SK-N-SH (cell line): ENCODE data around the gene PKP4.

Source experiments
- EP300 ChIP-seq, 2 experiments: IDR thresholded peaks; 2 replicates each; pipeline versions ENCODE4 v1.4.0 to v1.6.1; 2012; ENCODE audit warnings: borderline replicate concordance in 1 of 2, low read depth in 1 of 2, low read length in 1 of 2
- EZH2phosphoT487 ChIP-seq: fragments of 200-600 bp; sonication (generic); IDR thresholded peaks from 2 replicates; pipeline ENCODE4 v1.6.1; 2017; ENCODE audit warnings: low read depth, mixed run types, mild to moderate bottlenecking, antibody characterized with exemption, moderate library complexity, borderline replicate concordance
- NFIC ChIP-seq: IDR thresholded peaks from 2 replicates; pipeline ENCODE4 v1.4.0; 2012; ENCODE audit warnings: borderline replicate concordance
- RAD21 ChIP-seq: IDR thresholded peaks from 2 replicates; pipeline ENCODE4 v1.6.1; 2012; ENCODE audit warnings: mild to moderate bottlenecking, low read length
- RXRA ChIP-seq: IDR thresholded peaks from 2 replicates; pipeline ENCODE4 v1.4.0; 2012; ENCODE audit warnings: low read depth, mild to moderate bottlenecking, borderline replicate concordance
- SMC3 ChIP-seq: IDR thresholded peaks from 2 replicates; pipeline ENCODE4 v1.6.1; 2012; ENCODE audit warnings: low read depth, low read length, improper control_type of control experiment
- TCF12 ChIP-seq: IDR thresholded peaks from 2 replicates; pipeline ENCODE4 v1.4.0; 2012
- TF ChIP-seq, protein P1 (sequence below): fragments of 150-350 bp; IDR thresholded peaks from 2 replicates; pipeline ENCODE4 v1.6.1; 2017; ENCODE audit warnings: antibody characterized with exemption, low read length, low read depth, borderline replicate concordance
- TF ChIP-seq, protein P2 (sequence below): fragments of 200-600 bp; sonication (generic); IDR thresholded peaks from 2 replicates; pipeline ENCODE4 v1.6.1; 2017; ENCODE audit warnings: antibody characterized with exemption, mild to moderate bottlenecking, moderate library complexity
- TF ChIP-seq, protein P3 (sequence below): IDR thresholded peaks from 2 replicates; pipeline ENCODE4 v1.6.1; 2012; ENCODE audit warnings: mild to moderate bottlenecking, low read depth, low read length, moderate library complexity

DNA sequence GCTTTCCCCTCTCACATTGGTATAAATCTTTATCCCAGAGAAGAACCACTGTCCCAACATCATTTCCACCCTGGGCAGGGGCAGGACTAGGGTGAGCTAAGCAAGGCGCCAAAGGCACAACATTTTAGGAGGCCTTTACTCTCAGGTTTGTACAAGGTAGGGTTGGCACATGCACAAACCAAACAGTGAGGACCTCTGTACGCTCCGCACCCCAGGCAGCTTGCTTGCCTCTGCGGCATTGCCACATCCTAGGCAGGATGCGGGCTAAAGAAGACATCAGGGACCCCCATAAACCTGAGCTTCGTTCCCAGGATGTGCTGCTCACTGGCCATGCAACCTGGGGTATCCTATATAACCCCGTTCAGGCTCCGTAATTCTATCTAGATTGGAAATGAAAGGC lies 210.2 kb downstream of the PKP4 start:
- TF ChIP-seq, protein P1, sequence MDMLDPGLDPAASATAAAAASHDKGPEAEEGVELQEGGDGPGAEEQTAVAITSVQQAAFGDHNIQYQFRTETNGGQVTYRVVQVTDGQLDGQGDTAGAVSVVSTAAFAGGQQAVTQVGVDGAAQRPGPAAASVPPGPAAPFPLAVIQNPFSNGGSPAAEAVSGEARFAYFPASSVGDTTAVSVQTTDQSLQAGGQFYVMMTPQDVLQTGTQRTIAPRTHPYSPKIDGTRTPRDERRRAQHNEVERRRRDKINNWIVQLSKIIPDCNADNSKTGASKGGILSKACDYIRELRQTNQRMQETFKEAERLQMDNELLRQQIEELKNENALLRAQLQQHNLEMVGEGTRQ, result no peak
- TF ChIP-seq, protein P2, sequence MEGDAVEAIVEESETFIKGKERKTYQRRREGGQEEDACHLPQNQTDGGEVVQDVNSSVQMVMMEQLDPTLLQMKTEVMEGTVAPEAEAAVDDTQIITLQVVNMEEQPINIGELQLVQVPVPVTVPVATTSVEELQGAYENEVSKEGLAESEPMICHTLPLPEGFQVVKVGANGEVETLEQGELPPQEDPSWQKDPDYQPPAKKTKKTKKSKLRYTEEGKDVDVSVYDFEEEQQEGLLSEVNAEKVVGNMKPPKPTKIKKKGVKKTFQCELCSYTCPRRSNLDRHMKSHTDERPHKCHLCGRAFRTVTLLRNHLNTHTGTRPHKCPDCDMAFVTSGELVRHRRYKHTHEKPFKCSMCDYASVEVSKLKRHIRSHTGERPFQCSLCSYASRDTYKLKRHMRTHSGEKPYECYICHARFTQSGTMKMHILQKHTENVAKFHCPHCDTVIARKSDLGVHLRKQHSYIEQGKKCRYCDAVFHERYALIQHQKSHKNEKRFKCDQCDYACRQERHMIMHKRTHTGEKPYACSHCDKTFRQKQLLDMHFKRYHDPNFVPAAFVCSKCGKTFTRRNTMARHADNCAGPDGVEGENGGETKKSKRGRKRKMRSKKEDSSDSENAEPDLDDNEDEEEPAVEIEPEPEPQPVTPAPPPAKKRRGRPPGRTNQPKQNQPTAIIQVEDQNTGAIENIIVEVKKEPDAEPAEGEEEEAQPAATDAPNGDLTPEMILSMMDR, result no peak
- TF ChIP-seq EZH2phosphoT487, result no peak
- no peak for TF ChIP-seq RAD21
- TF ChIP-seq EP300 (IDR thresholded peaks at IDR 0.05; ENCODE audit: borderline replicate concordance in 1 of 2, low read depth in 1 of 2, low read length in 1 of 2), result no peak
- no peak for TF ChIP-seq RXRA
- no peak for TF ChIP-seq TCF12
- TF ChIP-seq, protein P3, sequence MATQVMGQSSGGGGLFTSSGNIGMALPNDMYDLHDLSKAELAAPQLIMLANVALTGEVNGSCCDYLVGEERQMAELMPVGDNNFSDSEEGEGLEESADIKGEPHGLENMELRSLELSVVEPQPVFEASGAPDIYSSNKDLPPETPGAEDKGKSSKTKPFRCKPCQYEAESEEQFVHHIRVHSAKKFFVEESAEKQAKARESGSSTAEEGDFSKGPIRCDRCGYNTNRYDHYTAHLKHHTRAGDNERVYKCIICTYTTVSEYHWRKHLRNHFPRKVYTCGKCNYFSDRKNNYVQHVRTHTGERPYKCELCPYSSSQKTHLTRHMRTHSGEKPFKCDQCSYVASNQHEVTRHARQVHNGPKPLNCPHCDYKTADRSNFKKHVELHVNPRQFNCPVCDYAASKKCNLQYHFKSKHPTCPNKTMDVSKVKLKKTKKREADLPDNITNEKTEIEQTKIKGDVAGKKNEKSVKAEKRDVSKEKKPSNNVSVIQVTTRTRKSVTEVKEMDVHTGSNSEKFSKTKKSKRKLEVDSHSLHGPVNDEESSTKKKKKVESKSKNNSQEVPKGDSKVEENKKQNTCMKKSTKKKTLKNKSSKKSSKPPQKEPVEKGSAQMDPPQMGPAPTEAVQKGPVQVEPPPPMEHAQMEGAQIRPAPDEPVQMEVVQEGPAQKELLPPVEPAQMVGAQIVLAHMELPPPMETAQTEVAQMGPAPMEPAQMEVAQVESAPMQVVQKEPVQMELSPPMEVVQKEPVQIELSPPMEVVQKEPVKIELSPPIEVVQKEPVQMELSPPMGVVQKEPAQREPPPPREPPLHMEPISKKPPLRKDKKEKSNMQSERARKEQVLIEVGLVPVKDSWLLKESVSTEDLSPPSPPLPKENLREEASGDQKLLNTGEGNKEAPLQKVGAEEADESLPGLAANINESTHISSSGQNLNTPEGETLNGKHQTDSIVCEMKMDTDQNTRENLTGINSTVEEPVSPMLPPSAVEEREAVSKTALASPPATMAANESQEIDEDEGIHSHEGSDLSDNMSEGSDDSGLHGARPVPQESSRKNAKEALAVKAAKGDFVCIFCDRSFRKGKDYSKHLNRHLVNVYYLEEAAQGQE, result no peak
- no peak for TF ChIP-seq NFIC
- no peak for TF ChIP-seq SMC3
